ENCODE data around the gene SPAG5.
A peak's percentile ranks its signal among the peaks of the same experiment; 100 is the strongest.

Gene SPAG5

GRCh38 chr17:28620010-28620409 lies 21.2 kb upstream of the SPAG5 start:
- Histone ChIP-seq H3K4me3 (no peak overlapping the region), H3K27ac (no peak overlapping the region)
- TF ChIP-seq, protein P1, sequence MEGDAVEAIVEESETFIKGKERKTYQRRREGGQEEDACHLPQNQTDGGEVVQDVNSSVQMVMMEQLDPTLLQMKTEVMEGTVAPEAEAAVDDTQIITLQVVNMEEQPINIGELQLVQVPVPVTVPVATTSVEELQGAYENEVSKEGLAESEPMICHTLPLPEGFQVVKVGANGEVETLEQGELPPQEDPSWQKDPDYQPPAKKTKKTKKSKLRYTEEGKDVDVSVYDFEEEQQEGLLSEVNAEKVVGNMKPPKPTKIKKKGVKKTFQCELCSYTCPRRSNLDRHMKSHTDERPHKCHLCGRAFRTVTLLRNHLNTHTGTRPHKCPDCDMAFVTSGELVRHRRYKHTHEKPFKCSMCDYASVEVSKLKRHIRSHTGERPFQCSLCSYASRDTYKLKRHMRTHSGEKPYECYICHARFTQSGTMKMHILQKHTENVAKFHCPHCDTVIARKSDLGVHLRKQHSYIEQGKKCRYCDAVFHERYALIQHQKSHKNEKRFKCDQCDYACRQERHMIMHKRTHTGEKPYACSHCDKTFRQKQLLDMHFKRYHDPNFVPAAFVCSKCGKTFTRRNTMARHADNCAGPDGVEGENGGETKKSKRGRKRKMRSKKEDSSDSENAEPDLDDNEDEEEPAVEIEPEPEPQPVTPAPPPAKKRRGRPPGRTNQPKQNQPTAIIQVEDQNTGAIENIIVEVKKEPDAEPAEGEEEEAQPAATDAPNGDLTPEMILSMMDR (IDR thresholded peaks at IDR 0.05) = no peak
- DNase-seq (ENCODE audit: low spot score) = no peak

GRCh38 chr17:28618464-28618863 lies 19.6 kb upstream of the SPAG5 start:
- Histone ChIP-seq H3K4me3 (no peak overlapping the region), H3K27ac (no peak overlapping the region)
- DNase-seq (ENCODE audit: low spot score) = no peak
- TF ChIP-seq, protein P1 (IDR thresholded peaks at IDR 0.05) = no peak

GRCh38 chr17:28616281-28616680 lies 17.5 kb upstream of the SPAG5 start:
- no peak overlapping the region for H3K4me3 ChIP-seq
- peak; percentile 50 for DNase-seq (ENCODE audit: low spot score)
- TF ChIP-seq, protein P1 (IDR thresholded peaks at IDR 0.05) = no peak
- no peak overlapping the region for H3K27ac ChIP-seq

DNA sequence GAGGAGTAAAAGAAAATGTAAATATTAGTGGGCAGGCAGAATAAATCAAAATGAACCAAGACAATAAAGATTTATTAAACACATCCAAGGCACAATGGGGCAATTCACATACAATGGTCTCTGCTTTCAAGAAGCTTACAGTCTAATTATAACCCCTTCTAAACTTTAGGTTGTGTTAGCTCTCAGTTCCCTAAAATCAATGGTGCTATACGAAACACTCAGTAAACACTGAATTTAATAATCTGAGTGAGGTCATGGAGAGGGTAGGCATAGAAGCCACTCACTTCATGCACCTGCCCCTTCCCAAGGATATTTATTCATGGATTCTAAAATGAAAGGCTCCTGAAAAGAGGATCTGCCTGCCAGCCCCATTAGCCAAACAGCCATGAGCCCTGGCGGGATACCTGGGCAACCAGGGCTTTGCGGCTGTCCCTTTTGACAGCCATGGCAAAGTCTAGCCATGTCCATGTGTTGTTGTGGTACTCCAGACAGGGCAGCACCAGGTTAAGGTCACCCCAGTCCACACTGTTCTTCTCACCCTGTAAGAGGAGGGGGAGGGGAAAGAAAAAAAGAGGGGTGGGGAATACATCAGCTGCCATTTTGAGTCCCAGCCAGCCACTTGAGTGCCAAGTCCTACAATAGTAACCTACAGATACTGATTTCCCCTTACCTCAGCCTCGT lies 16.6 kb upstream of the SPAG5 start:
- TF ChIP-seq, protein P1 (IDR thresholded peaks at IDR 0.05) = no peak
- peak; percentile 57 for DNase-seq (ENCODE audit: low spot score)

DNA sequence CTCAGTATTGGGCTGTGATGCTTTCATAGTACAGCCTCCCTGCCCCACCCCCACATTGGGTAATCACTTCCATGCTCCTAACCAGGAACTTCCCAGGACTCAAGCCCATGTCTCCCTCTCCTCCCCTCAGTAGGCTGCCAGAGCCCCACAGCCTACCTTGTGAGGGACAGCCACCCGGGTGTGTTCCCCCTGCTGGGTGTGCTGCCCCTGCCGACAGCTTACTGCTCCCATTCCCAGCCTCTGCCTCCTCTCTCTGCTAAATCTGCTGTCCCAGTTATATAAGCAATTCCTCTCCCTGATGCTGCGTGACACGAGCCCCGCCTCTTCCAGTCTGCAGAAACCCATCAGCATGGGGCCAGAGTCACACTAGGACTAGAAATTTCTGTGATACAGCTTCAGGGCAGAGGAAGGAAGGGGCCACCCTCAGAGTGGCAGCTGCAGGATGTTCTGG lies 15.1 kb upstream of the SPAG5 start, which contains the start of gene RSKR:
Gene RSKR (minus strand): TSS at position 255 of the 451 bp plus-strand sequence. CDS start 24 bp downstream, at position 231.
- no peak within 1 kb of the TSS for H3K4me3 ChIP-seq
- DNase-seq (ENCODE audit: low spot score) = peak; percentile 66
- TF ChIP-seq, protein P1 (IDR thresholded peaks at IDR 0.05) = no peak
- H3K27ac ChIP-seq = no peak within 1 kb of the TSS

More for the DNA sequence above, 16.6 kb upstream of the SPAG5 start:
- H3K4me3 ChIP-seq = no peak overlapping the region
- H3K27ac ChIP-seq = no peak overlapping the region

DNA sequence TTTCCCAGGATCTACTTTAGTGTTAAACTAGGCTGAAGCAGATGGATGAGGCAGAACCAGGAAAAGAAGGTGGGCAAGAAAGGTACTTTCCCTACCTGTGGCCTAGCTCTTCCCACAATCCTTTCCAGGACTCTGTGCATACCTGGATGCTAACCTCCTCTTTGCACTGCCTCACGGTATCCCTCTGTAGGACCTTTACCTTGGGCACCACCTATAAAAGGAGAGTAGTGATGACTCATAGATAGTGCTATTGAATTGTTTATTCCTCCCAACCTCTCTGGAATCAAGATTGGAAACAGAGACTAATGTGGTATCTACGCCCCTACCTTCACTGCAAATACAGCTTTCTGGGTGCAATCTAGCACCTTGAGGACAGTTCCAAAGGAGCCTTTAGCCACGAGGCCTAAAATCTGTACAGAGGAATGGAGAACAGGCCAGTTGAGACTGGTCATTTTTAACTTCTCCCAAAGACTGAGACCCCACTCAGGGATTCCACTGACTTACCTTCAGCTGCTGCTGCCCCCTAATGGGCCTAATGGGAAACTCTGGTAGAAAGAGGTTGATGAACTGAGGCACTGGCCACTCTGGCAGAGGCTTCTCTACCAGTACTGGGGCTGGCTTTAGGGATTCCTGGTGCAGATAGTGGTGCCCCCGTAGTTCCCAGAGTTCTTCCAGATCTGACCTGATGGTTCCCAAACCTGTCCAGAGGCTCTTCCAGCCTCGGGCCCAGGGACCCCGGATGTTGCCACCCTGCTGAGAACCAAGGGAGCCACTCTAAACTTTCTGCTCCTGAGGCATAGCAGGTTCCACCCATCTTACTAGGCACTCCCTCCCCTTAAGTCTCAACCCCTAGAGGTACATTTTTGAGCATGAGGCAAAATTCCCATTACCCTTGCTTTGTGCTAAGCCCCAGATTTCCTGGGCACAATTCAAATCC lies 14.4 kb upstream of the SPAG5 start:
- H3K27ac ChIP-seq = no peak overlapping the region
- TF ChIP-seq, protein P1 (IDR thresholded peaks at IDR 0.05) = peak; percentile 29
- no peak overlapping the region for H3K4me3 ChIP-seq
- DNase-seq (ENCODE audit: low spot score) = peak; percentile 60
